PC-3 (cell line): ENCODE data around the gene BICRA.

Experiments
- EZH2 ChIP-seq: fragments of 300-600 bp; sonication (generic); IDR thresholded peaks from one replicate; pipeline ENCODE4 v1.6.1; 2017; ENCODE audit warnings: antibody characterized with exemption, mild to moderate bottlenecking, low read length; ENCODE audit not compliant: unreplicated experiment
- EZH2phosphoT487 ChIP-seq: fragments of 300-600 bp; sonication (generic); IDR thresholded peaks from 2 replicates; pipeline ENCODE4 v1.6.1; 2018; ENCODE audit warnings: mild to moderate bottlenecking, antibody characterized with exemption, low read length, borderline replicate concordance
- TF ChIP-seq, protein P1 (sequence below): fragments of 300-600 bp; sonication (generic); conservative IDR thresholded peaks from 2 replicates; pipeline ENCODE4 v1.5.1; 2017; ENCODE audit warnings: antibody characterized with exemption, low read depth, mild to moderate bottlenecking, low read length

DNA sequence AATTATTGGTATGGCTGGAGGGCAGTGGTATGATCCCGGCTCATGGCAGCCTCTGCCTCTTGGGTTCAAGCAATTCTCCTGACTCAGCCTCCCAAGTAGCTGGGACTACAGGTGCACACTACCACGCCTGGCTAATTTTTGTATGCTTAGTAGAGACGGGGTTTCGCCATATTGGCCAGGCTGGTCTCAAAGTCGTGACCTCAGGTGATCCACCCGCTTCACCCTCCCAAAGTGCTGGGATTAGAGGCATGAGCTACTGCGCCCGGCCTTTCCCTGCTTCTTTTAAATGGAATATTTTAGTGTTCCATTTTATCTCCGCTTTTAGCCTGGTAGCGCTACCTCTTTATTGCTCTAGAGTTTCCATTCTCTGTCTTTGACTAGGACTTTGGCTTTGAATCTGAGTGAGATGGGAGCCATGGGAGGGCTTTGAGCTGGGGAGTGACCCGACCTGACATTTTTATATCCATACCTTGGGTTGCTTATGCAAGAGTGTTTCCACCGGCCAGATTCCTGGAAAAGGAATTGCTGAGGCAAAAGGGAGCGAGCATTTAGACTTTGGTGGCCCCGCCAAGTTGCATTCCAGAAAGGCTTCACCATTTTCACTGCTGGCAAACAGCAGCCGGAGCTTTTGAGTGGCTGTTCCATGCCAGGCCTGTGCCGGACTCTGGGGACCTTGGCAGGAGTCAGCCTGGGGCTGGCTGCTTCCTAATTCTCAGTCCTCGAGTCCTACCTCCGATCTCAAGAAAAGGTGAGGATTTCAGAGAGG, 22.9 kb downstream of the BICRA start:
- TF ChIP-seq, protein P1, sequence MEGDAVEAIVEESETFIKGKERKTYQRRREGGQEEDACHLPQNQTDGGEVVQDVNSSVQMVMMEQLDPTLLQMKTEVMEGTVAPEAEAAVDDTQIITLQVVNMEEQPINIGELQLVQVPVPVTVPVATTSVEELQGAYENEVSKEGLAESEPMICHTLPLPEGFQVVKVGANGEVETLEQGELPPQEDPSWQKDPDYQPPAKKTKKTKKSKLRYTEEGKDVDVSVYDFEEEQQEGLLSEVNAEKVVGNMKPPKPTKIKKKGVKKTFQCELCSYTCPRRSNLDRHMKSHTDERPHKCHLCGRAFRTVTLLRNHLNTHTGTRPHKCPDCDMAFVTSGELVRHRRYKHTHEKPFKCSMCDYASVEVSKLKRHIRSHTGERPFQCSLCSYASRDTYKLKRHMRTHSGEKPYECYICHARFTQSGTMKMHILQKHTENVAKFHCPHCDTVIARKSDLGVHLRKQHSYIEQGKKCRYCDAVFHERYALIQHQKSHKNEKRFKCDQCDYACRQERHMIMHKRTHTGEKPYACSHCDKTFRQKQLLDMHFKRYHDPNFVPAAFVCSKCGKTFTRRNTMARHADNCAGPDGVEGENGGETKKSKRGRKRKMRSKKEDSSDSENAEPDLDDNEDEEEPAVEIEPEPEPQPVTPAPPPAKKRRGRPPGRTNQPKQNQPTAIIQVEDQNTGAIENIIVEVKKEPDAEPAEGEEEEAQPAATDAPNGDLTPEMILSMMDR, result no peak
- TF ChIP-seq EZH2 (no peak), EZH2phosphoT487 (no peak)
